Suppressor macrophage treated with lipopolysaccharide for 1 hour (primary cell): ENCODE results near the gene TMEM126B.
A peak's percentile ranks its signal among the peaks of the same experiment; 100 is the strongest.

Experiments
- DNase-seq, 3 donors: peaks; one replicate each; pipeline ENCODE4 v3.0.0-alpha.2; 2020 to 2022

Gene TMEM126B

GRCh38 chr11:85682330-85683305, 54.2 kb downstream of the TMEM126B start:
- DNase-seq, result peak; percentile 39 to 60 (median 43)

DNA sequence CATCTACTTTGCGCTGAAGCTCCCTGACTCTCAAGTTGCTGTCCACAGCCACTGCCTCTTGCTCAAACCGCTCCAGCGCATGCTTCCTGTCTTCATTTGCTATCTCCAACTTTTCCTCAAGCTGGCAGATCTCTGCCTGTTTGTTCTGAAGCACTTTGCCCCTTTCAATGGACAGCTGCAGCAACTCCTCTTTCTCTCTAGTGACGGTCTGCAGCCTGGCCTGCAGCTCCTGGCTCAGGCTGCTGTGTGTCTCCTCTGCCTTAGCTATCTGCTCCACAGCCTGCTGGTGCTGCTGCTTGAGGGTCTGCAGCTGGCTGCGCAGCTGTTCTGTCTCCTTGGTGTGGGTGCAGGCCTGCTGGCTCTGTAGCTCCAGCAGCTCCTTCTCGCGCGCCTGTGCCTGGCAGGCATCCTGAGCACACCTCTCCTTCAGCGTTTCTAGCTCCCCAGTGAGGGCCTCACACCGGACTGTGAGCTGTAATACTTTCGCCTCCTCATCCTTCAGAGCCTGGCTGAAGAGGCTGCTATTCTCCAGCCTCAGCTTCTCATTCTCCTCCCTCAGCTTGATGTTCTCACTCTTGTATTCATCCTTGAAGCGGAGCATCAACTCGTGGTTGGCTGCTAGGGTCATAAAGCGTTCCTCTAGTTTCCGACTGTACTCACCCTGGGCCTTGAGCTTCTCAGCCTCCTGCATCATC, 56.9 kb downstream of the TMEM126B start:
- no peak for DNase-seq

DNA sequence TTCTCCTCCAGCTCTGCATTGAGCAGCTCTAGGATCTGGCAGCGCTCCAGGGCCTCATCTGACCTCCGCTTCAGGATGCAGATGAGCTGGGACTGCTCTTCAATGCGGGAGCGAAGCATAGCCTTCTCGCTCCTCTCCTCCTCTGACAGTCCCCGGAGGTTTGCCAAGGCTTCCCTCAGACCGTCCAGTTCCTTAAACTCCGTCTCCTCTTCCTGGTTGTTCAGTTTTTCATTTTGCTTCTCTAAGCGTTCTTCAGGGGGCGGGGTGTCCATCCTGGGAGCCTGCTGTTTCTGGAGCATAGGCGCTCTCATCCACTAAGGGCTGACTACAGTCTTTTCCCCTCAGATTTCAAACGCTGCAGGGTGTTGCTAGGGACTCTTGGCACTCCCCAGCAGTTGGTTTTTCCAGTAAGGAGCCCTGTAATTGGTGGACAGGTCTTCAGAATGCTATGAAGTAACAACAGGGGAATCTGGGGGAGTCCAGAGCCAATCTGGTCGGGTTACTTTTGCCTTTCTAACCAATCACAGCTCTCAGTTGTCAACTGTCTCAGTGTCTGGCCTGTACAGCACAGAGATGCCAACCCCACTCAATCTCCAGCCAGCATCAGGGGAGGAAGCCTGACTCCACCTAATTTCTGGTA, 57.5 kb downstream of the TMEM126B start, which contains the start of gene CCDC89:
Gene CCDC89 (minus strand): TSS at position 376 of the 640 bp plus-strand sequence. CDS start 65 bp downstream, at position 311.
- DNase-seq, result no peak
